Measurements from ENCODE around the gene MMP14.

GRCh38 chr14:22807432-22808087 lies 28.8 kb upstream of the MMP14 start:
- TF ChIP-seq EZH2 (IDR thresholded peaks at IDR 0.05; ENCODE audit: low read depth, low read length, severe bottlenecking) (no peak), POLR2A (IDR thresholded peaks at IDR 0.05; ENCODE audit: control extremely low read depth in 1 of 2, low read depth in 2 of 2, low read length in 2 of 2) (no peak), CTCF (IDR thresholded peaks at IDR 0.05; ENCODE audit: control extremely low read depth in 1 of 3, insufficient read depth in 1 of 3, low read depth in 1 of 3, low read length in 3 of 3) (no peak), GABPA (IDR thresholded peaks at IDR 0.05; ENCODE audit: borderline replicate concordance, insufficient read depth, low read length) (no peak), CREB1 (IDR thresholded peaks at IDR 0.05) (no peak), E2F6 (IDR thresholded peaks at IDR 0.05) (no peak), CHD2 (IDR thresholded peaks at IDR 0.05; ENCODE audit: low read length) (no peak), POLR2AphosphoS5 (IDR thresholded peaks at IDR 0.05; ENCODE audit: low read depth, low read length) (no peak)
- TF ChIP-seq, protein P1, sequence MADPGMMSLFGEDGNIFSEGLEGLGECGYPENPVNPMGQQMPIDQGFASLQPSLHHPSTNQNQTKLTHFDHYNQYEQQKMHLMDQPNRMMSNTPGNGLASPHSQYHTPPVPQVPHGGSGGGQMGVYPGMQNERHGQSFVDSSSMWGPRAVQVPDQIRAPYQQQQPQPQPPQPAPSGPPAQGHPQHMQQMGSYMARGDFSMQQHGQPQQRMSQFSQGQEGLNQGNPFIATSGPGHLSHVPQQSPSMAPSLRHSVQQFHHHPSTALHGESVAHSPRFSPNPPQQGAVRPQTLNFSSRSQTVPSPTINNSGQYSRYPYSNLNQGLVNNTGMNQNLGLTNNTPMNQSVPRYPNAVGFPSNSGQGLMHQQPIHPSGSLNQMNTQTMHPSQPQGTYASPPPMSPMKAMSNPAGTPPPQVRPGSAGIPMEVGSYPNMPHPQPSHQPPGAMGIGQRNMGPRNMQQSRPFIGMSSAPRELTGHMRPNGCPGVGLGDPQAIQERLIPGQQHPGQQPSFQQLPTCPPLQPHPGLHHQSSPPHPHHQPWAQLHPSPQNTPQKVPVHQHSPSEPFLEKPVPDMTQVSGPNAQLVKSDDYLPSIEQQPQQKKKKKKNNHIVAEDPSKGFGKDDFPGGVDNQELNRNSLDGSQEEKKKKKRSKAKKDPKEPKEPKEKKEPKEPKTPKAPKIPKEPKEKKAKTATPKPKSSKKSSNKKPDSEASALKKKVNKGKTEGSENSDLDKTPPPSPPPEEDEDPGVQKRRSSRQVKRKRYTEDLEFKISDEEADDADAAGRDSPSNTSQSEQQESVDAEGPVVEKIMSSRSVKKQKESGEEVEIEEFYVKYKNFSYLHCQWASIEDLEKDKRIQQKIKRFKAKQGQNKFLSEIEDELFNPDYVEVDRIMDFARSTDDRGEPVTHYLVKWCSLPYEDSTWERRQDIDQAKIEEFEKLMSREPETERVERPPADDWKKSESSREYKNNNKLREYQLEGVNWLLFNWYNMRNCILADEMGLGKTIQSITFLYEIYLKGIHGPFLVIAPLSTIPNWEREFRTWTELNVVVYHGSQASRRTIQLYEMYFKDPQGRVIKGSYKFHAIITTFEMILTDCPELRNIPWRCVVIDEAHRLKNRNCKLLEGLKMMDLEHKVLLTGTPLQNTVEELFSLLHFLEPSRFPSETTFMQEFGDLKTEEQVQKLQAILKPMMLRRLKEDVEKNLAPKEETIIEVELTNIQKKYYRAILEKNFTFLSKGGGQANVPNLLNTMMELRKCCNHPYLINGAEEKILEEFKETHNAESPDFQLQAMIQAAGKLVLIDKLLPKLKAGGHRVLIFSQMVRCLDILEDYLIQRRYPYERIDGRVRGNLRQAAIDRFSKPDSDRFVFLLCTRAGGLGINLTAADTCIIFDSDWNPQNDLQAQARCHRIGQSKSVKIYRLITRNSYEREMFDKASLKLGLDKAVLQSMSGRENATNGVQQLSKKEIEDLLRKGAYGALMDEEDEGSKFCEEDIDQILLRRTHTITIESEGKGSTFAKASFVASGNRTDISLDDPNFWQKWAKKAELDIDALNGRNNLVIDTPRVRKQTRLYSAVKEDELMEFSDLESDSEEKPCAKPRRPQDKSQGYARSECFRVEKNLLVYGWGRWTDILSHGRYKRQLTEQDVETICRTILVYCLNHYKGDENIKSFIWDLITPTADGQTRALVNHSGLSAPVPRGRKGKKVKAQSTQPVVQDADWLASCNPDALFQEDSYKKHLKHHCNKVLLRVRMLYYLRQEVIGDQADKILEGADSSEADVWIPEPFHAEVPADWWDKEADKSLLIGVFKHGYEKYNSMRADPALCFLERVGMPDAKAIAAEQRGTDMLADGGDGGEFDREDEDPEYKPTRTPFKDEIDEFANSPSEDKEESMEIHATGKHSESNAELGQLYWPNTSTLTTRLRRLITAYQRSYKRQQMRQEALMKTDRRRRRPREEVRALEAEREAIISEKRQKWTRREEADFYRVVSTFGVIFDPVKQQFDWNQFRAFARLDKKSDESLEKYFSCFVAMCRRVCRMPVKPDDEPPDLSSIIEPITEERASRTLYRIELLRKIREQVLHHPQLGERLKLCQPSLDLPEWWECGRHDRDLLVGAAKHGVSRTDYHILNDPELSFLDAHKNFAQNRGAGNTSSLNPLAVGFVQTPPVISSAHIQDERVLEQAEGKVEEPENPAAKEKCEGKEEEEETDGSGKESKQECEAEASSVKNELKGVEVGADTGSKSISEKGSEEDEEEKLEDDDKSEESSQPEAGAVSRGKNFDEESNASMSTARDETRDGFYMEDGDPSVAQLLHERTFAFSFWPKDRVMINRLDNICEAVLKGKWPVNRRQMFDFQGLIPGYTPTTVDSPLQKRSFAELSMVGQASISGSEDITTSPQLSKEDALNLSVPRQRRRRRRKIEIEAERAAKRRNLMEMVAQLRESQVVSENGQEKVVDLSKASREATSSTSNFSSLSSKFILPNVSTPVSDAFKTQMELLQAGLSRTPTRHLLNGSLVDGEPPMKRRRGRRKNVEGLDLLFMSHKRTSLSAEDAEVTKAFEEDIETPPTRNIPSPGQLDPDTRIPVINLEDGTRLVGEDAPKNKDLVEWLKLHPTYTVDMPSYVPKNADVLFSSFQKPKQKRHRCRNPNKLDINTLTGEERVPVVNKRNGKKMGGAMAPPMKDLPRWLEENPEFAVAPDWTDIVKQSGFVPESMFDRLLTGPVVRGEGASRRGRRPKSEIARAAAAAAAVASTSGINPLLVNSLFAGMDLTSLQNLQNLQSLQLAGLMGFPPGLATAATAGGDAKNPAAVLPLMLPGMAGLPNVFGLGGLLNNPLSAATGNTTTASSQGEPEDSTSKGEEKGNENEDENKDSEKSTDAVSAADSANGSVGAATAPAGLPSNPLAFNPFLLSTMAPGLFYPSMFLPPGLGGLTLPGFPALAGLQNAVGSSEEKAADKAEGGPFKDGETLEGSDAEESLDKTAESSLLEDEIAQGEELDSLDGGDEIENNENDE (IDR thresholded peaks at IDR 0.05; ENCODE audit: insufficient replicate concordance, low read length): no peak

Data from H1 (cell line).